ENCODE data around the gene USF1.
"Not testable (repeated sequence)": the region's sequence is repeated elsewhere in the genome, so short reads cannot be mapped to it uniquely, and the experiment has no call there.

The USF1 gene

GRCh38 chr1:161018631-161018930 lies 27.2 kb downstream of the USF1 start:
- DNase-seq, result no peak

- no peak for DNase-seq
Observed at GRCh38 chr1:161017756-161018630, 27.8 kb downstream of the USF1 start.

DNA sequence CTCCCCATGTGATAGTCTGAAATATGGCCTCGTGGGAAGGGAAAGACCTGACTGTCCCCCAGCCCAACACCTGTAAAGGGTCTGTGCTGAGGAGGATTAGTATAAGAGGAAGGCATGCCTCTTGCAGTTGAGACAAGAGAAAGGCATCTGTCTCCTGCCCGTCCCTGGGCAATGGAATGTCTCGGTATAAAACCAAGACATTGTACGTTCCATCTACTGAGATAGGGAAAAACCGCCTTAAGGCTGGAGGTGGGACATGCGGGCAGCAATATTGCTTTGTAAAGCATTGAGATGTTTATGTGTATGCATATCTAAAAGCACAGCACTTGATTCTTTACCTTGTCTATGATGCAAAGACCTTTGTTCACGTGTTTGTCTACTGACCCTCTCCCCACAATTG lies 28.6 kb downstream of the USF1 start:
- DNase-seq, result not testable (repeated sequence)

DNA sequence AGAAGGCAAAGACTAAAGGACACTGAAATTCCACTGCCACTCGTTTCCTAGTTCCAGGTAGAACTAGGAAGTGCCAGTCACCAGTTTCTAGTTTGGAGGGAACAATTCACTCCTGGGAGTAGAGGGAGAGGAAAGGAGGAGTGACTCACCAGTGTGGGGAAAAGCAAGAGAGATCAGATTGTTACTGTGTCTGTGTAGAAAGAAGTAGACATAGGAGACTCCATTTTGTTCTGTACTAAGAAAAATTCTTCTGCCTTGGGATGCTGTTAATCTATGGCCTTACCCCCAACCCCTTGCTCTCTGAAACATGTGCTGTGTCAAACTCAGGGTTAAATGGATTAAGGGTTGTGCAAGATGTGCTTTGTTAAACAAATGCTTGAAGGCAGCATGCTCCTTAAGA lies 29.1 kb downstream of the USF1 start:
- not testable (repeated sequence) for DNase-seq

- peak; percentile 78 for DNase-seq
Observed at GRCh38 chr1:161013488-161014230, 32.1 kb downstream of the USF1 start.

DNA sequence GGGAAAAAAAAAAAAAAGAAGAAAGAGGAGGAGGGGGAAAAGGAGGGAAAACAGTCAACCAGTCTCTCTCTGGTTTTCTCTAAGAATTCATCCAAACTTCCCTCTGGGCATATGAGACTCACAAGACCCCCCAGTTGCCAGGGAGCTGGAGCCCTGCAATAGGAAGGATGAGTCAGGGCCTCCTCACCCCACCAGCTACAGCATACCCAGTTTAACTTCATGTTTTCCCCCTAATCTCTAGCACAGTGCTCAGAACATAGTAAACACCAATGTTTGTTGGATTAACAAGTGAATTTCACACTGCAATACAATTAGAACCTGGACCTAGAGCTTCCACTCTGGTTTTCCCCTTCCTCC lies 32.7 kb downstream of the USF1 start:
- DNase-seq, result no peak

GRCh38 chr1:161012420-161012819 lies 33.4 kb downstream of the USF1 start:
- no peak for DNase-seq

DNA sequence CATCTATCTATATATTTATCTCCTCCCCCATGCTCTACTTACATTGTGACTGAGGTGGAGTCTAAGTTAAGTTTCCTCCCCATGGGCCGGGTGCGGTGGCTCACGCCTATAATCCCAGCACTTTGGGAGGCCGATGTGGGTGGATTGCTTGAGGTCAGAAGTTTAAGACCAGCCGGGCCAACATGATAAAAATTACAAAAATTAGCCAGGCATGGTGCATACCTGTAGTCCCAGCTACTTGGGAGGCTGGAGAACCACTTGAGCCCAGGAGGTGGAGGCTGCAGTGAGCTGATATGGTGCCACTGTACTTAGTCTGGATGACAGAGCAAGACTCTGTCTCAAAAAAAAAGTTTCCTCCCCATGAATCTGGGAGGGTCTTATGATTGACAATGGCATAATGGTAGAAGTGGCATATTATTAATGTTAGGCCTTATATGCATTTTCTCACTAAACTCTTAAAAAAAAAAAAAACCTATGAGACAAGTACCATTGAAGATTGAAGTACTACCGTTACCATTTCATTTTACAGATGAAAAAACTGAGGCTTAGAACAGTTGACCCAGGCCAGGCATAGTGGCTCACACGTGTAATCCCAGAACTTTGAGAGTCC lies 36.1 kb downstream of the USF1 start:
- DNase-seq, result no peak

- DNase-seq, result no peak
Observed at GRCh38 chr1:161008869-161009510, 36.8 kb downstream of the USF1 start.

DNA sequence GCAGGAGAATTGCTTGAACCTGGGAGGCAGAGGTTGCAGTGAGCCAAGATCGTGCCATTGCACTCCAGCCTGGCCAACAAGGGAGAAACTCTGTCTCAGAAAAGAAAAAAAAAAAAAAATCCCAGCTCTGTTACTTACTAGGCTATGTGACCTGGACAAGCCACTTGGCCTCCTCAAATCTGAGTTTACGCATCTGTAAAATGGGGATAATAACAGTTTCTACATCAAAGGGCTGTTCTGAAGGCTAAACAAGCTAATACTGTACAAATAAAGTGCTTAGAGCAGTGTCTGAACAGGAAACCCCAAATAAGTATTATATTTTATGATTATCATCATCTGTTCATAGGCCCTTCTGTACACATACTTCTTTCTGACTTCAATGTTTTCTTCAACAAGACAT lies 38.4 kb downstream of the USF1 start:
- DNase-seq, result no peak

DNA sequence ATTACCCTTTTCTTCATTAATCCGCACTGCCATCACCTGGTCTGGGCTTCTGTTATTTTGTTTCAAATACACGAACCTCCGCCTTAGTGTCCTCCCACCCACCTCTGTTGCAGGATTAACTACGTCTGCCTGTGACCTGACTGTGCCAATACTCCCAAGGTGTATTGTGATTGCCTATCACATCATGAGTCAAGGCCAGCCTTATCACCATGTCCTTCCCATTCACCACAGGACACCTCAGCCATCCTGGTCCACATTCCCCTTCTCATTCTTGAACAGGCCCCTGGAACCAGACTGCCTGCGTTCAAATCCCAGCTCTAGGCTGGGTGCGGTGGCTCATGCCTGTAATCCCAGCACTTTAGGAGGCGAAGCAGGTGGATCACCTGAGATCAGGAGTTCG lies 39.2 kb downstream of the USF1 start:
- no peak for DNase-seq

- no peak for DNase-seq
Observed at GRCh38 chr1:161001525-161001924, 44.3 kb downstream of the USF1 start.

- no peak for DNase-seq
Observed at GRCh38 chr1:161000736-161001480, 44.9 kb downstream of the USF1 start.

GRCh38 chr1:160999376-160999775 lies 46.4 kb downstream of the USF1 start:
- DNase-seq, result no peak

DNA sequence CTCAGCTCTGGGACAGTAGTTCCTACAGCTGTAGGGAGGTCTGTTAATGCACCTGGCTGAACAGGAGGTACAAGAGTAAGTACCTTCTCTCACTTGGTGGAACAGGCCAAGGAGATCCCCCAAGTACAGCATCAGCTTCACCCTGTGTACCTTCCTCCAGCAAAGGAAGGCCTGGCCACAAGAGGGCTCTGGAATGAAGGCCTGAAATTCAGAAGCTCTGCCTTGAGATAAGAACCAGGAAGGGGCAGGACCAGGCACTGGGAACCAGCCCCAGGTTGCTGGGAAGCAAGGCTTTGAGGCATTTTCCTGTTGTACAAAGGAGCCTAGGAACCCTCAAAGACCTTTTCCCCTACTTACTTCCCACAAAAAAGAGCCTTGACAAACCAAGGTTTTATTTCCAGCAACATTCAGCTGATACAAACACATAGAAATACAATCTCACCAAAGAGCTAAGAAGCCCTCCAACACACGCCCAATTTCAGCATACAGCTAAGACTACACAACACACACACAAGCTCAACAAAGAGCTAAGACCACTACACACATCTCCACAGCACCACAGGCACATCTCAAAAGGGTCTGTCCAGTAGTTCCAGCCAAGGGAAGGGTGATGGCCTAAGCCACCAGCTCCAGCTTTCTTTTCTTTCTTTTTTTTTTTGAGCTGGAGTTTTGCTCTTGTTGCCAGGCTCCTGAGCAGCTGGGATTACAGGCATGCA lies 48.3 kb downstream of the USF1 start:
- peak; percentile 62 for DNase-seq

GRCh38 chr1:160996178-160996577 lies 49.6 kb downstream of the USF1 start:
- no peak for DNase-seq

GRCh38 chr1:160993544-160994193 lies 52.1 kb downstream of the USF1 start:
- DNase-seq, result peak; percentile 20

DNA sequence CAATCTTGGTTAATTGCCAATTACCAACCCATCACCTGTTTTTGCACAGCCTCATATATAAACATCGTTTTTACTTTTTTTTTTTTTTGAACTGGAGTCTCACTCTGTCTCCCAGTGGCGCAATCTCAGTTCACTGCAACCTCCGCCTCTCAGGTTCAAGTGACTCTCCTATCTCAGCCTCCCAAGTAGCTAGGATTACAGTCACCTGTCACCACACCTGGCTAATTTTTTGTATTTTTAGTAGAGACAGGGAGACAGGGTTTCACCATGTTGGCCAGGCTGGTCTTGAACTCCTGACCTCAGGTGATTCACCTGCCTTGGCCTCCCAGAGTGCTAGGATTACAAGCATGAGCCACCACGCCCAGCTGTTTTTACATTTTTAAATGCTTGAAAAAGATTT lies 53.7 kb downstream of the USF1 start:
- DNase-seq, result not testable (repeated sequence)
